Measurements from ENCODE around the gene SCG5.

GRCh38 chr15:32690941-32691688 is 49.6 kb downstream of the SCG5 start:
- TF ChIP-seq, protein P1, sequence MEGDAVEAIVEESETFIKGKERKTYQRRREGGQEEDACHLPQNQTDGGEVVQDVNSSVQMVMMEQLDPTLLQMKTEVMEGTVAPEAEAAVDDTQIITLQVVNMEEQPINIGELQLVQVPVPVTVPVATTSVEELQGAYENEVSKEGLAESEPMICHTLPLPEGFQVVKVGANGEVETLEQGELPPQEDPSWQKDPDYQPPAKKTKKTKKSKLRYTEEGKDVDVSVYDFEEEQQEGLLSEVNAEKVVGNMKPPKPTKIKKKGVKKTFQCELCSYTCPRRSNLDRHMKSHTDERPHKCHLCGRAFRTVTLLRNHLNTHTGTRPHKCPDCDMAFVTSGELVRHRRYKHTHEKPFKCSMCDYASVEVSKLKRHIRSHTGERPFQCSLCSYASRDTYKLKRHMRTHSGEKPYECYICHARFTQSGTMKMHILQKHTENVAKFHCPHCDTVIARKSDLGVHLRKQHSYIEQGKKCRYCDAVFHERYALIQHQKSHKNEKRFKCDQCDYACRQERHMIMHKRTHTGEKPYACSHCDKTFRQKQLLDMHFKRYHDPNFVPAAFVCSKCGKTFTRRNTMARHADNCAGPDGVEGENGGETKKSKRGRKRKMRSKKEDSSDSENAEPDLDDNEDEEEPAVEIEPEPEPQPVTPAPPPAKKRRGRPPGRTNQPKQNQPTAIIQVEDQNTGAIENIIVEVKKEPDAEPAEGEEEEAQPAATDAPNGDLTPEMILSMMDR (IDR thresholded peaks at IDR 0.05; ENCODE audit: low read depth, low read length, missing input control) = no peak
- TF ChIP-seq YY1 (IDR thresholded peaks at IDR 0.05) (no peak), RAD21 (IDR thresholded peaks at IDR 0.05) (no peak)

All from liver (tissue), 3 donors.